K562 (cell line): ENCODE measurements around the gene BLTP3A. TPM values are rescaled to one million over a fixed set of nuclear protein-coding genes. Genes with fewer than 3 reads are reported as not detected.

Experiments used
- BRF1 ChIP-seq: IDR thresholded peaks from 3 replicates; pipeline ENCODE4 v1.6.1; 2011; ENCODE audit warnings: borderline replicate concordance, mild to moderate bottlenecking; ENCODE audit not compliant: insufficient read length; ENCODE audit errors: extremely low read depth
- ESRRA ChIP-seq: fragments of 450-650 bp; IDR thresholded peaks from 2 replicates; pipeline ENCODE4 v1.6.1; 2014; ENCODE audit warnings: low read depth, mild to moderate bottlenecking, moderate library complexity, borderline replicate concordance
- GTF2E2 ChIP-seq: fragments of 200-800 bp; sonication (Bioruptor generic); IDR thresholded peaks from 2 replicates; pipeline ENCODE4 v1.6.1; 2016; ENCODE audit warnings: missing genetic modification characterization, missing compliant biosample characterization
- NFATC3 ChIP-seq: fragments of 450-650 bp; IDR thresholded peaks from 2 replicates; pipeline ENCODE4 v1.6.1; 2017; ENCODE audit warnings: mild to moderate bottlenecking
- NFXL1 ChIP-seq: fragments of 450-650 bp; formaldehyde crosslinking; IDR thresholded peaks from 2 replicates; pipeline ENCODE4 v1.4.0; 2021; ENCODE audit warnings: mild to moderate bottlenecking
- POLR2A ChIP-seq: fragments of 450-650 bp; conservative IDR thresholded peaks from 2 replicates; pipeline ENCODE4 v1.6.1; 2016
- POLR2B ChIP-seq: fragments of 450-650 bp; IDR thresholded peaks from 2 replicates; pipeline ENCODE4 v1.6.1; 2018; ENCODE audit warnings: low read depth; ENCODE audit not compliant: partially characterized antibody
- PTBP1 ChIP-seq: fragments of 200-400 bp; formaldehyde crosslinking; IDR thresholded peaks from 2 replicates; pipeline ENCODE4 v1.6.1; 2017; ENCODE audit warnings: low read depth, low read length
- SMARCE1 ChIP-seq: fragments of 450-650 bp; IDR thresholded peaks from 2 replicates; pipeline ENCODE4 v1.7.1; 2016; ENCODE audit warnings: mild to moderate bottlenecking
- SUPT5H ChIP-seq: fragments of 450-650 bp; IDR thresholded peaks from 2 replicates; pipeline ENCODE4 v1.6.1; 2016
- polyA plus RNA-seq, 8 experiments: library from polyadenylated mRNA; depleted of rRNA in 4 of 8; stranded (reverse) in 5 of 8; unstranded in 3 of 8; fragments of >200 nt; fragmentation: Nextera tagmentation in 2 of 8; fragmentation: Illumina TruSeq in 1 of 8; extraction: Ambion mirVana in 2 of 8; extraction: Trizol in 1 of 8; gene quantifications; 2 replicates each; pipeline versions ENCODE4 v1.2.1 to v1.2.3, GENCODE V29; 2011 to 2014; ENCODE audit warnings: inconsistent platforms in 1 of 8, missing spikeins in 1 of 8
- total RNA-seq, 7 experiments: library from RNA; depleted of rRNA in 6 of 7; stranded (reverse); fragments of >200 nt in 6 of 7; fragmentation: Illumina TruSeq in 2 of 7; extraction: Trizol in 2 of 7; gene quantifications; 2 replicates each; pipeline versions ENCODE4 v1.2.1 to v1.2.3, GENCODE V29; 2011 to 2021; ENCODE audit warnings: low replicate concordance in 1 of 7
- TF ChIP-seq, protein P1 (sequence below): fragments of 450-650 bp; IDR thresholded peaks from 2 replicates; pipeline ENCODE4 v1.6.1; 2016; ENCODE audit warnings: mild to moderate bottlenecking, moderate library complexity
- TF ChIP-seq, protein P2 (sequence below): fragments of 450-650 bp; formaldehyde crosslinking; IDR thresholded peaks from 2 replicates; pipeline ENCODE4 v1.4.0; 2020; ENCODE audit warnings: mild to moderate bottlenecking, moderate library complexity
- TF ChIP-seq, protein P3 (sequence below): fragments of 250-450 bp; sonication (Bioruptor Pico); IDR thresholded peaks from 2 replicates; pipeline ENCODE4 v1.4.0; 2020; ENCODE audit warnings: borderline replicate concordance
- TF ChIP-seq, protein P4 (sequence below), 2 experiments: fragments of 450-650 bp in 1 of 2; sonication (generic) in 1 of 2; formaldehyde crosslinking; conservative IDR thresholded peaks; 2 replicates each; pipeline versions ENCODE4 v1.4.0 to v1.8.1; 2020 to 2022; ENCODE audit warnings: mild to moderate bottlenecking in 1 of 2, missing genetic modification reagents in 1 of 2

The BLTP3A gene
- total and polyA plus RNA-seq, 9 of the 15 experiments (the other 6 are each of a cell fraction or from before 2014, with no cell fraction given): 7.5 to 34.6 (median 15.5) TPM

DNA sequence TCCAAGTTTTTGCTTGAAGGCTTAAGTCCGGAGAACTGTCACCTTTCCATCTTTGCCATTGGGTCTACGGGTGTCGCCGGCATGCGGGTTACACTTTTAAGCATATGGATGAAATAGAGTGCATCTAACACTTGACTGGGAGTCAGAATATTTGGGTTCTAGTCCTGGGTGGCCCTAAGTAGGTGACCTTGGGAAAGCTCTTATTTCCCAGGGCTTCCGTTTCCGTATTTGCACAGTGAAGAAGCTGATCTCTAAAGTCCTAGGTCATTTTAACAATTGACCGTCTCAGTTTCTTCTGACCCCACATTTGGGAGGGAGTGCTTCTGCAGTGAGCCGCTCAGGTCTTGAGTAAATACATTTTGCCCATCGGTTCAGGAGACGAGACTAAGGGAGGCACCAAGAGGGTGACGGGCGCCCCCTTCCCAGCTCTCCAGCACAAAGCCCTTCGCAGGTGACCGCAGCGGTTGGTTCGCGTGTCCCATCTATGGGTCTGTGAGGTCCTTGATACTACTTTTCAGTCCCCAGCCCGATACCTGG lies 651 bp upstream of the BLTP3A start (continued):
- TF ChIP-seq, protein P1, sequence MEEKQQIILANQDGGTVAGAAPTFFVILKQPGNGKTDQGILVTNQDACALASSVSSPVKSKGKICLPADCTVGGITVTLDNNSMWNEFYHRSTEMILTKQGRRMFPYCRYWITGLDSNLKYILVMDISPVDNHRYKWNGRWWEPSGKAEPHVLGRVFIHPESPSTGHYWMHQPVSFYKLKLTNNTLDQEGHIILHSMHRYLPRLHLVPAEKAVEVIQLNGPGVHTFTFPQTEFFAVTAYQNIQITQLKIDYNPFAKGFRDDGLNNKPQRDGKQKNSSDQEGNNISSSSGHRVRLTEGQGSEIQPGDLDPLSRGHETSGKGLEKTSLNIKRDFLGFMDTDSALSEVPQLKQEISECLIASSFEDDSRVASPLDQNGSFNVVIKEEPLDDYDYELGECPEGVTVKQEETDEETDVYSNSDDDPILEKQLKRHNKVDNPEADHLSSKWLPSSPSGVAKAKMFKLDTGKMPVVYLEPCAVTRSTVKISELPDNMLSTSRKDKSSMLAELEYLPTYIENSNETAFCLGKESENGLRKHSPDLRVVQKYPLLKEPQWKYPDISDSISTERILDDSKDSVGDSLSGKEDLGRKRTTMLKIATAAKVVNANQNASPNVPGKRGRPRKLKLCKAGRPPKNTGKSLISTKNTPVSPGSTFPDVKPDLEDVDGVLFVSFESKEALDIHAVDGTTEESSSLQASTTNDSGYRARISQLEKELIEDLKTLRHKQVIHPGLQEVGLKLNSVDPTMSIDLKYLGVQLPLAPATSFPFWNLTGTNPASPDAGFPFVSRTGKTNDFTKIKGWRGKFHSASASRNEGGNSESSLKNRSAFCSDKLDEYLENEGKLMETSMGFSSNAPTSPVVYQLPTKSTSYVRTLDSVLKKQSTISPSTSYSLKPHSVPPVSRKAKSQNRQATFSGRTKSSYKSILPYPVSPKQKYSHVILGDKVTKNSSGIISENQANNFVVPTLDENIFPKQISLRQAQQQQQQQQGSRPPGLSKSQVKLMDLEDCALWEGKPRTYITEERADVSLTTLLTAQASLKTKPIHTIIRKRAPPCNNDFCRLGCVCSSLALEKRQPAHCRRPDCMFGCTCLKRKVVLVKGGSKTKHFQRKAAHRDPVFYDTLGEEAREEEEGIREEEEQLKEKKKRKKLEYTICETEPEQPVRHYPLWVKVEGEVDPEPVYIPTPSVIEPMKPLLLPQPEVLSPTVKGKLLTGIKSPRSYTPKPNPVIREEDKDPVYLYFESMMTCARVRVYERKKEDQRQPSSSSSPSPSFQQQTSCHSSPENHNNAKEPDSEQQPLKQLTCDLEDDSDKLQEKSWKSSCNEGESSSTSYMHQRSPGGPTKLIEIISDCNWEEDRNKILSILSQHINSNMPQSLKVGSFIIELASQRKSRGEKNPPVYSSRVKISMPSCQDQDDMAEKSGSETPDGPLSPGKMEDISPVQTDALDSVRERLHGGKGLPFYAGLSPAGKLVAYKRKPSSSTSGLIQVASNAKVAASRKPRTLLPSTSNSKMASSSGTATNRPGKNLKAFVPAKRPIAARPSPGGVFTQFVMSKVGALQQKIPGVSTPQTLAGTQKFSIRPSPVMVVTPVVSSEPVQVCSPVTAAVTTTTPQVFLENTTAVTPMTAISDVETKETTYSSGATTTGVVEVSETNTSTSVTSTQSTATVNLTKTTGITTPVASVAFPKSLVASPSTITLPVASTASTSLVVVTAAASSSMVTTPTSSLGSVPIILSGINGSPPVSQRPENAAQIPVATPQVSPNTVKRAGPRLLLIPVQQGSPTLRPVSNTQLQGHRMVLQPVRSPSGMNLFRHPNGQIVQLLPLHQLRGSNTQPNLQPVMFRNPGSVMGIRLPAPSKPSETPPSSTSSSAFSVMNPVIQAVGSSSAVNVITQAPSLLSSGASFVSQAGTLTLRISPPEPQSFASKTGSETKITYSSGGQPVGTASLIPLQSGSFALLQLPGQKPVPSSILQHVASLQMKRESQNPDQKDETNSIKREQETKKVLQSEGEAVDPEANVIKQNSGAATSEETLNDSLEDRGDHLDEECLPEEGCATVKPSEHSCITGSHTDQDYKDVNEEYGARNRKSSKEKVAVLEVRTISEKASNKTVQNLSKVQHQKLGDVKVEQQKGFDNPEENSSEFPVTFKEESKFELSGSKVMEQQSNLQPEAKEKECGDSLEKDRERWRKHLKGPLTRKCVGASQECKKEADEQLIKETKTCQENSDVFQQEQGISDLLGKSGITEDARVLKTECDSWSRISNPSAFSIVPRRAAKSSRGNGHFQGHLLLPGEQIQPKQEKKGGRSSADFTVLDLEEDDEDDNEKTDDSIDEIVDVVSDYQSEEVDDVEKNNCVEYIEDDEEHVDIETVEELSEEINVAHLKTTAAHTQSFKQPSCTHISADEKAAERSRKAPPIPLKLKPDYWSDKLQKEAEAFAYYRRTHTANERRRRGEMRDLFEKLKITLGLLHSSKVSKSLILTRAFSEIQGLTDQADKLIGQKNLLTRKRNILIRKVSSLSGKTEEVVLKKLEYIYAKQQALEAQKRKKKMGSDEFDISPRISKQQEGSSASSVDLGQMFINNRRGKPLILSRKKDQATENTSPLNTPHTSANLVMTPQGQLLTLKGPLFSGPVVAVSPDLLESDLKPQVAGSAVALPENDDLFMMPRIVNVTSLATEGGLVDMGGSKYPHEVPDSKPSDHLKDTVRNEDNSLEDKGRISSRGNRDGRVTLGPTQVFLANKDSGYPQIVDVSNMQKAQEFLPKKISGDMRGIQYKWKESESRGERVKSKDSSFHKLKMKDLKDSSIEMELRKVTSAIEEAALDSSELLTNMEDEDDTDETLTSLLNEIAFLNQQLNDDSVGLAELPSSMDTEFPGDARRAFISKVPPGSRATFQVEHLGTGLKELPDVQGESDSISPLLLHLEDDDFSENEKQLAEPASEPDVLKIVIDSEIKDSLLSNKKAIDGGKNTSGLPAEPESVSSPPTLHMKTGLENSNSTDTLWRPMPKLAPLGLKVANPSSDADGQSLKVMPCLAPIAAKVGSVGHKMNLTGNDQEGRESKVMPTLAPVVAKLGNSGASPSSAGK: no peak
- TF ChIP-seq, protein P2, sequence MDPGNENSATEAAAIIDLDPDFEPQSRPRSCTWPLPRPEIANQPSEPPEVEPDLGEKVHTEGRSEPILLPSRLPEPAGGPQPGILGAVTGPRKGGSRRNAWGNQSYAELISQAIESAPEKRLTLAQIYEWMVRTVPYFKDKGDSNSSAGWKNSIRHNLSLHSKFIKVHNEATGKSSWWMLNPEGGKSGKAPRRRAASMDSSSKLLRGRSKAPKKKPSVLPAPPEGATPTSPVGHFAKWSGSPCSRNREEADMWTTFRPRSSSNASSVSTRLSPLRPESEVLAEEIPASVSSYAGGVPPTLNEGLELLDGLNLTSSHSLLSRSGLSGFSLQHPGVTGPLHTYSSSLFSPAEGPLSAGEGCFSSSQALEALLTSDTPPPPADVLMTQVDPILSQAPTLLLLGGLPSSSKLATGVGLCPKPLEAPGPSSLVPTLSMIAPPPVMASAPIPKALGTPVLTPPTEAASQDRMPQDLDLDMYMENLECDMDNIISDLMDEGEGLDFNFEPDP (CRISPR knock-in tag): 0 out of 2 replicates have a peak, but pooled peaks have one; percentile 8
- TF ChIP-seq, protein P3, sequence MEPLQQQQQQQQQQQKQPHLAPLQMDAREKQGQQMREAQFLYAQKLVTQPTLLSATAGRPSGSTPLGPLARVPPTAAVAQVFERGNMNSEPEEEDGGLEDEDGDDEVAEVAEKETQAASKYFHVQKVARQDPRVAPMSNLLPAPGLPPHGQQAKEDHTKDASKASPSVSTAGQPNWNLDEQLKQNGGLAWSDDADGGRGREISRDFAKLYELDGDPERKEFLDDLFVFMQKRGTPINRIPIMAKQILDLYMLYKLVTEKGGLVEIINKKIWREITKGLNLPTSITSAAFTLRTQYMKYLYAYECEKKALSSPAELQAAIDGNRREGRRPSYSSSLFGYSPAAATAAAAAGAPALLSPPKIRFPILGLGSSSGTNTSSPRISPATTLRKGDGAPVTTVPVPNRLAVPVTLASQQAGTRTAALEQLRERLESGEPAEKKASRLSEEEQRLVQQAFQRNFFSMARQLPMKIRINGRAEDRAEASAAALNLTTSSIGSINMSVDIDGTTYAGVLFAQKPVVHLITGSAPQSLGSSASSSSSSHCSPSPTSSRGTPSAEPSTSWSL: no peak
- TF ChIP-seq, protein P4, sequence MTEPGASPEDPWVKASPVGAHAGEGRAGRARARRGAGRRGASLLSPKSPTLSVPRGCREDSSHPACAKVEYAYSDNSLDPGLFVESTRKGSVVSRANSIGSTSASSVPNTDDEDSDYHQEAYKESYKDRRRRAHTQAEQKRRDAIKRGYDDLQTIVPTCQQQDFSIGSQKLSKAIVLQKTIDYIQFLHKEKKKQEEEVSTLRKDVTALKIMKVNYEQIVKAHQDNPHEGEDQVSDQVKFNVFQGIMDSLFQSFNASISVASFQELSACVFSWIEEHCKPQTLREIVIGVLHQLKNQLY (CRISPR knock-in tag; conservative IDR thresholded peaks at IDR 0.05): no peak
- TF ChIP-seq POLR2A (no peak), POLR2B (peak; percentile 3), SMARCE1 (no peak; the same call in 1 of the 2 replicates), PTBP1 (no peak), NFATC3 (no peak), BRF1 (no peak), ESRRA (peak; percentile 88), SUPT5H (no peak), NFXL1 (CRISPR knock-in tag) (no peak), GTF2E2 (tag) (no peak)
